HG03039 (cell line): ENCODE data around the gene PAX7.
"Not testable (repeated sequence)": the region's sequence is repeated elsewhere in the genome, so short reads cannot be mapped to it uniquely, and the experiment has no call there.

ENCODE experiments used
- ATAC-seq: cut with Tn5 transposase; IDR thresholded peaks from one replicate; pipeline ENCODE4 v1.9.1; 2021; ENCODE audit warnings: mild to moderate bottlenecking, moderate library complexity; ENCODE audit not compliant: unreplicated experiment

The PAX7 gene

DNA sequence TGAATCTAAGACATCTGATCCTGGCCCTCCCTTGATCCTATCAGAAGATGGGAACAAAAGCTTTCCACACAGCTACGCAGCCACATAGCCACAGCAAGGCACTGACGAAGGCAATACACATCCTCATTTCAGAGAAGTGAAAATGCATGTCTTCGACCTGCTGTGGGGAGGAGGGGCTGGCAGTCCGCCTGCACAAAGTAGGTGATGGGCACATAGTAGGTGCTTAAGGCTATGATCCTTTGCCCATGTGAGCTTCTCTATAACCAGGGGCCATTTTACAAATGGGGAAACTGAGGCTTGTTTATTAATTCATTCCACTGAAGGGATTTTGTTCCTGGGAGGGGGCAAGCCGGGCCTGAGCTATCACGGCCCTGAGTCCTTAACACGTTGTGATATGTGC lies 94.2 kb downstream of the PAX7 start:
- ATAC-seq: no peak

DNA sequence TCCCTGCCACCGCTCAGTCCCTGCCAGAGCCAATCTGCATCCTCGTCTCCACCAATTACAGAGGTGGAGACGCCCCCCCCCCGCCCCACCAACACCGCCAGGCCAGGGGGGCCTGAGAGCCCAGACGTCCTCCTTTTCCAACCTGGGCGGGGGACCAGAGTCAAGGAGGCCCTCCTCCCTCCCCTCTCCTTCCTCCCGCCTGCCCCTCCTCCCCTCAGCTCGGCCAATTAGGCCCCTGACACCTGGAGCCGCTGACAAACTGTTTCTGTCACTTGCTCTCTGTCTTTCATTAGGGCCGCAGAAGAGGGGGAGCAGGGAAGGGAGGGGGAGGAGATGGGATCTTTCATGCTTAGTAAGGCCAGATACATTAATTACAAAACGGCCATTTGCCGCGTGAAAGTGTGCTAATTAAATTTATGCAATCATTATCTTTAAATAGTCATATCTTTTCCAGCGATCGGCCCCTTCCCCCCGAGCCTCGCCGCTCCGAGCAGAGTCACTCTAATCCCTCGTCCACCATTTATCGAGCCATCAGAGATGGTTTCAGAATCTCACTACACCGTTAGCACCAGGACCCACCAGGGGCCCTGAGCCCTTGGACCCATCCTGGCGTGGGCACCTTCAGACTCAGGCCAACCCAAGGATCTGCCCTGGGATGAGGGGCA lies 94.7 kb downstream of the PAX7 start:
- no peak for ATAC-seq

DNA sequence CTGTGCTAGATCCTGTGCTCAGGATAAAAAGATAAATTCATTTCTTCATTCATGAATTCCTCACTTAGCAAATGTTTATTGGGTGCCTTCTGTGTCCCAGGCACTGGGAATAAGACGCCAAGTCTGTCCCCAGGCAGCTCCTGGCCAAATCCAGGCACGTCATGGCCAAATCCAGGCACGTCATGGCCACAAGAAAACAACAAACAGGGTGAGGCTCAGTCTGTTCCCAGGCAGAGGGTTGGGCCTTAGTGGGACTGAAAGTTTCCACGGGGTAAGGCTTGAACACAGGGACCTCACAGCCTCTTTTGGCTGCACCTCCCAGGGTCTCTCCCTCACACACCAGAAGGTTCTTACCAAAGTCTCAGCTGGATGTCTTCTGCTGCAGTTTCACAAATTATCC lies 95.7 kb downstream of the PAX7 start:
- ATAC-seq: no peak

DNA sequence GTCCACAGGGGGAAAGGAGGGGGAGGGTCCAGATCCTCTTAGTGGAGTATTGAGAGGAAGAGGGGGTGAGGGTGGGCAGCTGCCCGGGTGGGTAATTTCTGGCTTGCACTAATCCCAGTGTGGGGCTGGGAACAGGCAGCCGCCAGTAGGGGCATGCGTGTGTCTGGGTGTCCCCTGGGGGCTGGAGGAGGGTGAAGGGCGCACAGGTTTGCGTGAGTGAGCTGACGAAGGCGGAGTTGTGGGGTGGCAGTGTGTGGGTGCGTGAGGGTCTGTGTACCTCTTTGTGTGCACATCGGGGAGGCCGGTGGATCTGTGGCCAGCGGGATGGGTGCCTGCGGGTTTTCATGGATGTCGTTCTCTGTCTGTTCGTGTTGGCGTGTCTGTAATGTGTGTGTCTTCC lies 97.3 kb downstream of the PAX7 start:
- no peak for ATAC-seq

DNA sequence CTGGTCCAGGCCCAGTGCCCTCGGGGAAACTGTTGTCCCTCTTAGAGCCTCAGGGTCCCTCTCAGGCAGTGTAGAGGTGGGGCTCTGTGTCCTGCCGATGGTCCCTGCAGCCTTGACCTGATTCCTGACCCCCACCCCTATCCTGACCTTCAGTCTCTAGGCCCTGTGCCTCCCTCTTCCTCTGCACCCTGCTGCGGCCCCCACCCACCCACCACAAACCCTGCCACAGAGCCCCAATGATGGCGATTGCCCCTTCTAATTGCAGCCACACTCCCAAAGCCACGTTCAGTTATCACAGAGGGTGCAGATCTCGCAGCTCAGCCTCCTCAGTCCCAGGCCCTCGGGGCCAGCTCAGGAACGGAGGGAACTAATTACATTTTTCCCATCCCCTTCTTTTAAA lies 99.7 kb downstream of the PAX7 start:
- no peak for ATAC-seq

DNA sequence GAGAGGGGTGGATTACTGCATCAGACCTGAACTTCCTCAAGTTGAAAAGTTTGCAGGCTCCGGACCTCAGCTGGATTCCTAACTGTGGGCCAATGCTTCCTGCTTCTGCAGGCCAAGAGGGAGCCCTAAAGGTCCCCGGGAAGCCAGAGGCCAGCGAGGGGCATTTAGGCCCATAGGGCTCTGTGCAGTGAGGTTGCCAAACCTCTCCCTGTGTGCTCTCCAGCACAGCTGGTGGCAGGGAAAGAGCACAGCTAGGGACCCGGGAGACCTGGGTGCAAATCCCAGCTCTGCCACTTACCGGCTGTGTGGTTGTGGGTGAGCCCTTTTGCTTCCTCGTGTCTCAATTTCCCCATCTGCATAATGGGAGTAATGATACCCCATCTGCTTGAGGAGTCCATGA lies 100.5 kb downstream of the PAX7 start:
- ATAC-seq: no peak

DNA sequence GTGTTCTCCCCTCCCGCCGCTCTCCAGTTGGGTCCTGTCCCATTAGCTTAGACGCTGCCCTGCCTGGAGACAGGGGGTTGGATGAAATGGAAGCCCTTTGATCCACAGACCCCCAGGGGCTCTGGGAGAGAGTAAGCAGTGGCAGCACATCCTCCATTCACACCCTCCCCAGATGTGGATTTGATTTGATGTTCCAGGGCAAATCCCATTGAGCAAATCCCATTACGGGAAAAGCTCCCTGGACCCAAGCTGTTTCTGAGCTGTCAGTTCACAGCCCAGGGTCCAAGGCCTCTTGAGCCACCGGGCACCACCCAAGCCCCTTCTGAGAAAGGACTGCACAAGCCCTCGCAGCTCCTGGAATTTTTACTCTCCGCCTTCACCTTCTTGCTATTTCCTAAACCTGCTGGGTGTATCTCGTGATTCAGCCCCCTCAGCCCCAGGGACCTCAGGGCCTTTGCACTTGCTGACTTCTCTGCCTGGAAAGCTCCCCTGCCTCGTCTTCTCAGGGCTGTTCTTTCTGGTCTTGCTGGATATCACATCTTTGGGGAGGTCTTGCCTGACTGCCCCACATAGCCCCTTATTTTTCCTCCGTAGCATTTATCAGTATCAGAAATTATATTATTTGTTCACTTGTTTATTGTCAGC lies 101.1 kb downstream of the PAX7 start:
- no peak for ATAC-seq

DNA sequence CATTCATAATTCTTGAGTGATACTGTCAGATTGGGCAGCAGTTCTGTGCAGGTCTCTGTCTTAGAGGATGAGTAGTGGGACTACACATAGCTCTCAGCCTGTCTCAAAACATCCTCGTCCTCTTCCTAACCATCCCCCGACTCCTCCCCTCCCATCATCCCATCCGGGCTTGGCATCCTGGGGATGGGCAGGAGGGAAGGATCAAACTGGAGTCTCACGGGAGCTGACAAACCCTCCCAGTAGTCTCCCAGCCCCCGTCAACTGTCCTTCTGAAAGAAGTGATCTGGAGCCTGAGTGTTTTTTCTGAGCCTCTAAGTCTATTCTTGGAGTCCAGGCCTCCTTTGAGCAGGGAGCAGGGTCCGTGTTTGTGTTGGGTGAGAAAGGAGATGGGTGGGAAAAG lies 102.0 kb downstream of the PAX7 start:
- ATAC-seq: no peak

DNA sequence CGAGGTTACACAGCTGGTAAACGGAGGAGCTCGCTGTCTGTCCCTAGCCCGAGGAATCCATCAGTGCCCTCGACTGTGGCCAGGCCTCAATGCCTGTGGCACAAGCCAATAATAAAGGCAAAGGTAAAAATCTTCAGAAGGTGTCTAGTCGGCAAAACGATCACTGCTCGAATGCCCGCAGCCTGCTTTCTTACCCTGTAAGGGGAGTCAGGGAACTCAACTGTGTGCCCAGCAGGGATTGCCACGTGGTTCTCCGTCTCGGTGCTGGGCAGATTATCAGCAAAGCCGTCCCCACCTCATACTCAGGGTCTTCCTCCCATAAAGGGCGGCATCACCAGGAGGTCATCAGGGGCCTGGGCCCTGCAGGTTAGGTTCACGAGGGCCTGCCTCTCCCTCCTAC lies 103.4 kb downstream of the PAX7 start:
- ATAC-seq: no peak

DNA sequence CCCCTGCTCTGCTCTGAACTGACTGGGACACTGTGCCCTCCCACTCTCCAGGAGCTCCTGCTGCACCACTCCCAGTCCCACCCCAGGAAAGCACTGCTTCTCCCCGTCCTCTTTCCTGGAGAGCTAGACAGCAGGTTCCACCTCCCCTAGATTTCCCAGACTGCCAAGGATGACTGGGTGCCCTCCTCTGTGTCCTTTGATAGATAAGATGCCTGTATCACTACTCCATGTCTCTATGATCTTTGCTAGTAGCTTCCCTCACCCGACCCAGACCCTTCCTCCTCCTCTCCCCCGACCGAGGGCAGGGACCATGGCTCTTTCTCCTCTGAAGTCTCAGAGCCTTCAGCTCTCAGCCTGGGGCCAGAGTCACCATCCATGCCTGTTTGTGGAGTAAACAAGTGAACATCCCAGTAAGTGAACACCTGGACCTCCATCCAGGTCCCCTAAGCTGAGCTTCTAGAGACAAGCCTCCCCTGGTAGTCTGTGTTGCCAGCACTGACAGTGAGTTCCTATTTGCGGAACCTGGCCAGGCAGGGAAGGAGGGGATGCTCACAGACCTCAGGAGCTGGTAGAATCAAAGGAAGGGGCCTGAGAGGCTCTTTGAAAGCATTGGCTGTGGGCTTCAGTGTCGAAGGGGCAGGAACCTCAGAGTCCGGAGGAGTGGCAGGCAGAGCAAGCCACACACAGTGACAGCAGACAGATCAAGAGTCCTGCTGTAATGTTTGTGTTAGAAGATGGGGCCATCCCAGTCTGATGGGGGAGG lies 104.0 kb downstream of the PAX7 start:
- no peak for ATAC-seq

DNA sequence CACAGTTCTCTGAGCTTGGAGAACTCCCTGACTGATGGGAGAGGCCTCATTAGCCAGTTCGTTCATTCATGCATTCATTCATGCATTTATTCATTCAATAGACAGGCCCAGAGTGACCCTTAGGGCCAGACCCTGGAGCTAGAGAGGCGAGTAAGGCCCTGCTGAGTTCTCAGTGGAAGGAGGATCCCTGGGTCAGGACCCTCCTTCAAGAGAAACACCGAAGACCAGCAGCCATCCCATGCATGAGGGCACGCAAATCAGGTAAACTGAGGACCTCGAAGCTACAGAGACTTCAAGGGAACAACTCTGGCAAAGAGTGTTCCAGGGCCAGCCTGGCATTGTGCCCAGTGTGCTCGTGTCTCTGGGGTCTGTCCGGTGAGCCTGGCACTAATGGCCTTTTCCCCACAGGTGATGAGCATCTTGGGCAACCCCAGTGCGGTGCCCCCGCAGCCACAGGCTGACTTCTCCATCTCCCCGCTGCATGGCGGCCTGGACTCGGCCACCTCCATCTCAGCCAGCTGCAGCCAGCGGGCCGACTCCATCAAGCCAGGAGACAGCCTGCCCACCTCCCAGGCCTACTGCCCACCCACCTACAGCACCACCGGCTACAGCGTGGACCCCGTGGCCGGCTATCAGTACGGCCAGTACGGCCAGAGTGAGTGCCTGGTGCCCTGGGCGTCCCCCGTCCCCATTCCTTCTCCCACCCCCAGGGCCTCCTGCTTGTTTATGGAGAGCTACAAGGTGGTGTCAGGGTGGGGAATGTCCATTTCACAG lies 104.8 kb downstream of the PAX7 start:
- ATAC-seq: no peak

DNA sequence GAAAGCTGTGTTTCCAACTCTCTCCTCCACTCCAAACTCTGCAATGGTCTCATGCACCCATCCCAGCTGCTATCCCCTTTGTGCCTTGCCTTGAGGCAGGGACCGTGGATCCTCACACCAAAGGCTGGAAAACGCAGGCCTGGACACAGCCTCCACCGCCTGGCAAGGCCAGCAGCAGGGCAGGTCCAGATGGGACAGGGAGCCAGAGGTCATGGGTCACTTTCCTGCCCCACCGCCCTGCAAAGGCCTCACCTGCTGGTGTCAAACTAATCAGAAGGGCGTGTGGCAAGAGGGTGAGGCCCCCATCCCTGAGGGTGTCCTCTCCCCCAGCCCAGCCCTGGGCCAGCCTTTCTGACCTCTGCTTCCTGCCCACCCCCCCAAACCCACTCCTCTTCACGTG lies 106.3 kb downstream of the PAX7 start:
- ATAC-seq: no peak

DNA sequence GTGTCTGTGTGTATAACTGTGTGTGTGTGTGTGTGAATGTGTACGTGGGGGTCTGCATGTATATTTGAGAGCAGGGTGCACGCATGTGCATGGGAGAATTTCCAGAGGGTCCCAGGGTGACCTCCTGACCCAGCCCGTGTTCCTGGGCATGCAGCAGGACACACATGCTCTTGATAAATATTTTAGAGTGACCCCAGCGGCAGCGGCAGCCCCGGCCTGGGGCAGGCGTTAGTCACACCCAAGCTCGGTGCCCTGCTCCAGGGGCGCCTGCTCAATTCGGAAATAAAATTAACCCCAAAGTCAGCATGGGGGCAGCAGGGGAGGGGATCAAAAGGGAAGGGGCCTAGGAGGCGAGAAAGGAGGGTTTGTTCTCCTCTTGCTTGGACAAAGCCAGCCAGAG lies 107.5 kb downstream of the PAX7 start:
- no peak for ATAC-seq

DNA sequence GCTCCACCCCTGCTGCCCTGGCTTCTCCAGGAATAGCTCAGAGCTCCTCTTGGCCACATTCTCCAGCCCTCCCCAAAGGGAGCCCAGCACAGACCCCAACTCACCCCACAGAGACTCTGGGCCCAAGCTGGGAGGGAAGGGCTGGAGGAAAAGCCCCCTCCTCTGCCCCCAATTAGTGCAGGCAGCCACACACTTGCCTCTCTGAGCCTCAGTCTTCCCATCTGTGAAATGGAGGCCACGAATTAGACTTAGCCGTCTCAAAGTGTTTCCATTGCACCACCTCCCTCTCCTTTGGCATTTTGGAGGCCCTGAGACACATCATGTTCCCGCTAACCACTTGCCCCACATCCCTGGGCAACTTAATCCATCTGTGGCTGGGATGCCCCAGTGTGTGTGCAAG lies 108.0 kb downstream of the PAX7 start:
- no peak for ATAC-seq

DNA sequence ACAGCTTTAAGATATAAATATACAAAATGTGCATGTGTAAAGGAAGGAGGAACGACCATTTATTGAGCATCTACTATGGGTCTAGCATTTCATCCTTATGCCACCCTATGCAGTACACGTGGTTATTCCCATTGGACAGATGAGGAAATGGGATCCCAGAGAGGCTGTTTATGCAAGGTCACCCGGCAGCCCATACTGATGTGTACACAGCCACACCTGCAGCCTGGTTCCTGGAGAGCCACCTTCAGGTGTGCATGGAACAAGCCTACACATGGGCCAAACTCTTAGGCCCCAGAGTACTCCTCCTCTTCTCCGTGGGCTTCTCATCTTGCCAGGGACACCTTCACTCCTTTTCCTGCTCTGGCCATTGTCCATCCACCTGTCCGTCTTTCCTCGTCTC lies 108.8 kb downstream of the PAX7 start:
- ATAC-seq: no peak

DNA sequence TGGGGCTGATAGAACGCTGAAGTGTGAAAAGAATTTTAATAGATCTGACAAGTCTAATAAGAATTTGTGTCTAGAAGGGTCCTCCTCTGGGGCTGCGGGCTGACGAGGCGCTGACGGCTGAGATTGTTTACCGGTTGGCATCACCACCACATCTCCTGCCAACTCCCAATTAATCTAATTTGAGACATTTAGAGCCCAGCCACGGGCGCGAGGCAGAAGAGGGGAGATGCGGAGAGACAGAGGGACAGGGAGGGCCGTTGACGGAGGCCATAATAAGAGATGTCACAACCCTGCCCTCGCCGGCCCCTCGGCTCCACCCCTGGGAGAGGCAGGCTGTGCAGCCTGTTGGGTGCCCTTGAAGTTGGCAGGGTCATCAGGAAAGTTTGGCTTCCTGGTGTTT lies 109.3 kb downstream of the PAX7 start:
- ATAC-seq: no peak

DNA sequence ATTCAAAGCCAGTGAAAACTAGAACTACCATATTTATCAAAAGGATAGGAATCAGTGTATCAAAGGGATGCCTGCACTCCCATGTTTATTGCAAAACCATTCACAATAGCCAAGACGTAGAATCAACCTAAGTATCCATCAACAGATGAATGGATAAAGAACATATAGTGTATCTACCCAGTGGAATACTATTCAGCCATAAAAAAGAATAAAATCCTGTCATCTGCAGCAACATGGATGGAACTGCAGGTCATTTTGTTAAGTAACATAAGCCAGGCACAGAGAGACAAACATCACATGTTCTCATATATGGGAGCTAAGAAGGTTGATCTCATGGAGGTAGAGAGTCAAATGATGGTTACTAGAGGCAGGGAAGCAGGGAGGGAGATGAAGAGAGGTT lies 110.0 kb downstream of the PAX7 start:
- no peak for ATAC-seq

DNA sequence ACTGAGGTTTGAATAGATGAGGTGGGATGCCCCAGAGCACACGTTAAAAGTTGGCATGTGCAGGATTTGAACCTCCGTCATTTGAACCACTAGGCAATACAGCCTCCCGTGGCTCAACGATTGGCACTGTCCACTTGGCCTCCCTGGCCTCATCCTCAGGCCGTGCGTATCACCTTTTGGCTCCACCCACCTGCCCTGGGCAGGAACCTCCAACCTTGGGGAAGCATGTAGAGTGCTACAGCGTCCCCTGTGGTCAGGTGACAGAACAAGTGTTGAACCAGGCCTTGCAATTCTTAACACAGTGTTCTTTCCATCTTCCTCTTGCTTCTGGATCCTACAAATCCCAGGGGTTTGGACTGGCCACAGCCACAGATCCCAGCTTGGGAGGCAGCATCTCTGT lies 112.6 kb downstream of the PAX7 start:
- no peak for ATAC-seq

DNA sequence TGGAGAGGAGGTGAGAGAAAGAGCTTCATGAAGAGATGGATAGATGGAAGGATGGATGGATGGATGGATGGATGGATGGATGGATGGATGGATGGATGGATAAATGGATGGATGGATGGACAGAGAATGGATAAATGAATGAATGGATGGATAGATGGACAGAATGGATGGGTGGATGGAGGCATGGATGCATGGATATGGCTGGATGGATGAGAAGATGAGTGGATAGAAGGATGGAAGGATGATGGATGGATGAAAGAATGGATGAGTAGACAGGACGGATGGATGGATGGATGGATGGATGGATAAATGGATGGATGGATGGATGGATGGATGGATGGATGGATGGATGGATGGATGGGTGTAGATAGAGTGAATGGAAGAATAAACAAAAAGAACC lies 113.7 kb downstream of the PAX7 start:
- ATAC-seq: not testable (repeated sequence)

DNA sequence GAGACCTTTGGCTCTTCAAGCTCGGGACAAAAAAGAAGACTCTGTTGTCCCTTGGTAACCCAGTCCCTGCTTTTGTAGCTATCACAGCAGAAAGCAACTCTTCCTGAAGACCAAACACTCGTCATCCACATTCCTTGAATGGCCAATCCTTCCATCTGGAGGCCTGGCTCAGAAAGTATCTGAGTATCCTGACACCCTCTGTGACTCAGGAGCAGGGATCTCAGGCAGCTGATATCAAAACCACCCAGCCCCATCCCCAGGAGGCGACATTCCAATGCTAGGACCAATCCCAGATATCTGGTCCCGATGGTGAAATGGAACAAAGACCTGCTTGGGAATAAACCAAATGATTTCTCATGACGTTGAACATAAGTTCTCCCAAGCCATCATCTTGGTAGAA lies 116.3 kb downstream of the PAX7 start:
- ATAC-seq: no peak

DNA sequence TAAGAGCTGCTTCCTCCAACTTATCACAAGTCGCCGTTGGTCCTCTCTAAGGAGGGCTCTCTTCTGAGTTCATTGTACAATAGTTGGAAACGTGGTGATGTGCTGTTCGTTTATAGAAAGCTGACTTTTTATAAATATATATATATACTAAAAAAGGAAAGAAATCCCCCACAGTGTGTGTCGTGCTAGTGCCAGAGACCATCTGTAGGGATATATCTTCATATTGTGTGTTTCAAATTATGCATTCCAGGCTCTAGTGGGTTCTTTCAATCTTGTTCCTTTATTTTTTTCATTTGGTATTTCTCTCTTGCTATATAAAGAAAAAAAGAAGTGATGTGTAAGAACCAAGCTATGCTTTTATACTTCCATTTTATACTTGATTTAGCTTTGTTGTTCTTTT lies 117.0 kb downstream of the PAX7 start:
- no peak for ATAC-seq

DNA sequence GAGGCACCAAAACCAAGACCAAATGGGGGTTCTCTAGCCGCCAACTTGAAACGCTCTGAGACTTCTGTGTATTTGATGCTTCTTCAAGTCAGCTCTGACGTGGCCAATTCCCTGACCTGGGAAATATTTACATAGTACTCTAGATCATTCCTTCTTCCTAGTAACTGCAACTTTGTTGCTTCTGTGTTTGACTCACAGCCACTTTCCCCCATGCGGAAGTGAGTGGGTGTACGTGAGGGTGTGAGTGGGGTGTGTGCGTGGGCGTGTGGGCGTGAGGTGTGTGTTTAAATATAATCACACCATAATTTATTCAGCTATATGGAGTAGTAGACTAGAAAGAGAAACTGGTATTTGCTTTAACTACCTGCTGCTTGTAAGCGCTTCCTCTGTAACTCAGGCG lies 117.8 kb downstream of the PAX7 start:
- no peak for ATAC-seq
